ENCODE results near the gene FEZ2.

Gene FEZ2

DNA sequence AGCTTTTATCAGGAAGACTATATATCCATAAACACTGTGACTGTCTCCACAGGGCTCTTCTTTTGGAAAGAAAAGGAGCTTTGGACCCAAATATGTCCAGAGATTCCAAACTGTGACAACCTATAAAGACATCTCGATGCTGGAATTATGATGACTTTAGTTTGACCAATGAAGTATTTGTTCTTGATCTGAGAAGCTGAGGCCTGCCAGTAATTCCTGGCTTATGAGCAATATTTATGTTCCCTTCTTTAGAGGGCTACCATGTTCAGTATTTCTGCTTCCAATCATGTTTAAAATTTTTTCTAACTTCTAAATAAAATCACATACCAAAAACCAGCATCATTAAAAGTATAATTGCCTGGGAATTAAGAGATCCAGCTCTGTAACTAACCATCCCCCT, 41.1 kb downstream of the FEZ2 start:
- Histone ChIP-seq H3K9me3 (ENCODE audit: insufficient read depth, low read length) (no peaks in the 10 kb centered on the region), H4K20me1 (ENCODE audit: low read depth, low read length) (no peaks in the 10 kb centered on the region), H3K9ac (ENCODE audit: low read length) (no peak overlapping the region), H3K36me3 (ENCODE audit: low read length) (no peaks in the 10 kb centered on the region), H2AFZ (ENCODE audit: low read depth, low read length, severe bottlenecking) (no peak overlapping the region), H3K27ac (ENCODE audit: low read depth, low read length) (no peak overlapping the region), H3K27me3 (ENCODE audit: low read length) (no peaks in the 10 kb centered on the region), H3K9me2 (replicated peaks; ENCODE audit: insufficient read depth, low read length) (no peaks in the 10 kb centered on the region), H3K79me2 (ENCODE audit: insufficient read depth, low read length) (no peaks in the 10 kb centered on the region), H3F3A (ENCODE audit: insufficient read depth) (no peaks in the 10 kb centered on the region), H3K4me2 (ENCODE audit: low read depth, low read length, poor library complexity, severe bottlenecking) (no peak overlapping the region), H3K4me3 (ENCODE audit: insufficient read depth, low read length, poor library complexity, severe bottlenecking) (no peak overlapping the region)
- no peak for TF ChIP-seq EZH2phosphoT487 (conservative IDR thresholded peaks at IDR 0.05; ENCODE audit: low read length)
- TF ChIP-seq, protein P1, sequence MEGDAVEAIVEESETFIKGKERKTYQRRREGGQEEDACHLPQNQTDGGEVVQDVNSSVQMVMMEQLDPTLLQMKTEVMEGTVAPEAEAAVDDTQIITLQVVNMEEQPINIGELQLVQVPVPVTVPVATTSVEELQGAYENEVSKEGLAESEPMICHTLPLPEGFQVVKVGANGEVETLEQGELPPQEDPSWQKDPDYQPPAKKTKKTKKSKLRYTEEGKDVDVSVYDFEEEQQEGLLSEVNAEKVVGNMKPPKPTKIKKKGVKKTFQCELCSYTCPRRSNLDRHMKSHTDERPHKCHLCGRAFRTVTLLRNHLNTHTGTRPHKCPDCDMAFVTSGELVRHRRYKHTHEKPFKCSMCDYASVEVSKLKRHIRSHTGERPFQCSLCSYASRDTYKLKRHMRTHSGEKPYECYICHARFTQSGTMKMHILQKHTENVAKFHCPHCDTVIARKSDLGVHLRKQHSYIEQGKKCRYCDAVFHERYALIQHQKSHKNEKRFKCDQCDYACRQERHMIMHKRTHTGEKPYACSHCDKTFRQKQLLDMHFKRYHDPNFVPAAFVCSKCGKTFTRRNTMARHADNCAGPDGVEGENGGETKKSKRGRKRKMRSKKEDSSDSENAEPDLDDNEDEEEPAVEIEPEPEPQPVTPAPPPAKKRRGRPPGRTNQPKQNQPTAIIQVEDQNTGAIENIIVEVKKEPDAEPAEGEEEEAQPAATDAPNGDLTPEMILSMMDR (IDR thresholded peaks at IDR 0.05; ENCODE audit: insufficient read depth, low read length, poor library complexity, severe bottlenecking) = no peak

DNA sequence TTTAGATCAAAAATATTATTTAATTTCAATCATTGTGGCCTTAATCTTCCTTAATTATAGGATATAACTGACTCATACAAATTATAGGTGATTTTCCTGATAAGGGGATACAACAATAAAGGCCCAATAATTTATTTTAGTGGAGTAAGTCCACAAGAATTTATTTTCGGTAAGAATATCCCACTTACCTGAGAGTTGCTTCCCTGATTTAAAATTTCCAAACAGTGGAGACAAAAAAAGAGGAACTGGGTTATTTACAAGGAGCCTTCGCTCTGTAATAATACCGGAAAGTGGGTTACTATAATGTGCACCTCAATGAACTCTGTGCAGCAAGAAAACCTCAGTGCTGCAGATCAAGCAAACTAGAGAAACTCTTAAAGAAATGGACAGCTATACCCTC, 42.2 kb downstream of the FEZ2 start:
- Histone ChIP-seq H3K9me2 (replicated peaks; ENCODE audit: insufficient read depth, low read length) (no peaks in the 10 kb centered on the region), H3K79me2 (ENCODE audit: insufficient read depth, low read length) (no peaks in the 10 kb centered on the region), H3F3A (ENCODE audit: insufficient read depth) (no peaks in the 10 kb centered on the region), H4K20me1 (ENCODE audit: low read depth, low read length) (no peaks in the 10 kb centered on the region), H3K36me3 (ENCODE audit: low read length) (no peaks in the 10 kb centered on the region), H3K27me3 (ENCODE audit: low read length) (no peaks in the 10 kb centered on the region), H2AFZ (ENCODE audit: low read depth, low read length, severe bottlenecking) (no peak overlapping the region), H3K9ac (ENCODE audit: low read length) (no peak overlapping the region), H3K9me3 (ENCODE audit: insufficient read depth, low read length) (no peaks in the 10 kb centered on the region), H3K4me3 (ENCODE audit: insufficient read depth, low read length, poor library complexity, severe bottlenecking) (no peak overlapping the region), H3K4me2 (ENCODE audit: low read depth, low read length, poor library complexity, severe bottlenecking) (no peak overlapping the region), H3K27ac (ENCODE audit: low read depth, low read length) (no peak overlapping the region)
- TF ChIP-seq, protein P1 (IDR thresholded peaks at IDR 0.05; ENCODE audit: insufficient read depth, low read length, poor library complexity, severe bottlenecking) = no peak
- TF ChIP-seq EZH2phosphoT487 (conservative IDR thresholded peaks at IDR 0.05; ENCODE audit: low read length) = no peak

DNA sequence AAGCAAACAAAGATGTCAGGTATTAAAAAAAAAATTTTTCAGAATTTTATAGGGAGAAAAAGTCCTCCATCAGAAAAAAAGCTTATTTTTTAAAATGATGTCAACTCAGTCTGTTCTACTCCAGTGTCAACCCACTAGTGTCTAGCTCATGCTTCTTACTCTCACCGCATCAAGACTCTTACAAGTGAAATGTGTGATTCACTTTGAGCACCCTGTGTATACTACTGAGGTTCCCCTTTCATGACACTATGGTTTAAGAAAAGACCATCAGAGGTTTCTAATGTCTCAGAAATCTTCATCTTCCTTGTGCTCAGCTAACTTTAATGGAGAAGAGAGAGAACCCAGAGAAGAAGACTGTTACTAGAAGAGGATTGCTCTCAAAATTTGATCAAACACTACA, 43.4 kb downstream of the FEZ2 start:
- H3K9me3 ChIP-seq (ENCODE audit: insufficient read depth, low read length) = no peaks in the 10 kb centered on the region
- H3K36me3 ChIP-seq (ENCODE audit: low read length) = no peaks in the 10 kb centered on the region; the same call in 1 of the 2 replicates
- H3F3A ChIP-seq (ENCODE audit: insufficient read depth) = no peaks in the 10 kb centered on the region
- H4K20me1 ChIP-seq (ENCODE audit: low read depth, low read length) = no peaks in the 10 kb centered on the region
- no peak overlapping the region for H3K27ac ChIP-seq (ENCODE audit: low read depth, low read length)
- no peaks in the 10 kb centered on the region for H3K27me3 ChIP-seq (ENCODE audit: low read length)
- no peak overlapping the region for H3K9ac ChIP-seq (ENCODE audit: low read length)
- no peaks in the 10 kb centered on the region for H3K9me2 ChIP-seq (replicated peaks; ENCODE audit: insufficient read depth, low read length)
- H3K79me2 ChIP-seq (ENCODE audit: insufficient read depth, low read length) = no peaks in the 10 kb centered on the region
- no peak overlapping the region for H2AFZ ChIP-seq (ENCODE audit: low read depth, low read length, severe bottlenecking)
- H3K4me3 ChIP-seq (ENCODE audit: insufficient read depth, low read length, poor library complexity, severe bottlenecking) = no peak overlapping the region
- H3K4me2 ChIP-seq (ENCODE audit: low read depth, low read length, poor library complexity, severe bottlenecking) = no peak overlapping the region
- no peak for TF ChIP-seq EZH2phosphoT487 (conservative IDR thresholded peaks at IDR 0.05; ENCODE audit: low read length)
- TF ChIP-seq, protein P1 (IDR thresholded peaks at IDR 0.05; ENCODE audit: insufficient read depth, low read length, poor library complexity, severe bottlenecking) = no peak
